Measurements from ENCODE around the gene EYS.
"Not testable (repeated sequence)": the region's sequence is repeated elsewhere in the genome, so short reads cannot be mapped to it uniquely, and the experiment has no call there.

EYS gene

GRCh38 chr6:64084185-64084663, 1622.8 kb downstream of the EYS start:
- FAIRE-seq: no peak

GRCh38 chr6:64083261-64083660, 1623.8 kb downstream of the EYS start:
- no peak for FAIRE-seq

- no peak for FAIRE-seq
Observed at GRCh38 chr6:64081453-64081852, 1625.6 kb downstream of the EYS start.

GRCh38 chr6:64074981-64075380, 1632.0 kb downstream of the EYS start:
- no peak for FAIRE-seq

GRCh38 chr6:64072686-64073085, 1634.3 kb downstream of the EYS start:
- FAIRE-seq: no peak

- FAIRE-seq: no peak
Observed at GRCh38 chr6:64064919-64065318, 1642.1 kb downstream of the EYS start.

GRCh38 chr6:64062960-64063683, 1643.9 kb downstream of the EYS start:
- no peak for FAIRE-seq

- no peak for FAIRE-seq
Observed at GRCh38 chr6:64054861-64055260, 1652.2 kb downstream of the EYS start.

- no peak for FAIRE-seq
Observed at GRCh38 chr6:64050590-64050989, 1656.4 kb downstream of the EYS start.

- no peak for FAIRE-seq
Observed at GRCh38 chr6:64049736-64050135, 1657.3 kb downstream of the EYS start.

GRCh38 chr6:64046746-64047208, 1660.2 kb downstream of the EYS start:
- FAIRE-seq: no peak

- FAIRE-seq: no peak
Observed at GRCh38 chr6:64041373-64041772, 1665.7 kb downstream of the EYS start.

- no peak for FAIRE-seq
Observed at GRCh38 chr6:64040113-64040512, 1666.9 kb downstream of the EYS start.

- FAIRE-seq: no peak
Observed at GRCh38 chr6:64037427-64037826, 1669.6 kb downstream of the EYS start.

- no peak for FAIRE-seq
Observed at GRCh38 chr6:64034910-64035655, 1671.9 kb downstream of the EYS start.

- FAIRE-seq: no peak
Observed at GRCh38 chr6:64034291-64034690, 1672.7 kb downstream of the EYS start.

GRCh38 chr6:64030950-64031618, 1675.9 kb downstream of the EYS start:
- not testable (repeated sequence) for FAIRE-seq

GRCh38 chr6:64023693-64024092, 1683.3 kb downstream of the EYS start:
- FAIRE-seq: no peak

- FAIRE-seq: no peak
Observed at GRCh38 chr6:64014595-64014994, 1692.4 kb downstream of the EYS start.

GRCh38 chr6:64013011-64013410, 1694.0 kb downstream of the EYS start:
- no peak for FAIRE-seq

GRCh38 chr6:64012351-64013001, 1694.5 kb downstream of the EYS start:
- peak; percentile 57 for FAIRE-seq

- FAIRE-seq: no peak
Observed at GRCh38 chr6:64010666-64011065, 1696.4 kb downstream of the EYS start.

- no peak for FAIRE-seq
Observed at GRCh38 chr6:64010010-64010409, 1697.0 kb downstream of the EYS start.

Measured in A204.1 (cell line).